Measurements from ENCODE around the gene SPEF1. TPM values are rescaled to one million over a fixed set of nuclear protein-coding genes. Genes with fewer than 3 reads are reported as not detected.

The SPEF1 gene
- total and polyA plus RNA-seq, 4 donors, result 2.8 to 11.4 (median 9.1) TPM

DNA sequence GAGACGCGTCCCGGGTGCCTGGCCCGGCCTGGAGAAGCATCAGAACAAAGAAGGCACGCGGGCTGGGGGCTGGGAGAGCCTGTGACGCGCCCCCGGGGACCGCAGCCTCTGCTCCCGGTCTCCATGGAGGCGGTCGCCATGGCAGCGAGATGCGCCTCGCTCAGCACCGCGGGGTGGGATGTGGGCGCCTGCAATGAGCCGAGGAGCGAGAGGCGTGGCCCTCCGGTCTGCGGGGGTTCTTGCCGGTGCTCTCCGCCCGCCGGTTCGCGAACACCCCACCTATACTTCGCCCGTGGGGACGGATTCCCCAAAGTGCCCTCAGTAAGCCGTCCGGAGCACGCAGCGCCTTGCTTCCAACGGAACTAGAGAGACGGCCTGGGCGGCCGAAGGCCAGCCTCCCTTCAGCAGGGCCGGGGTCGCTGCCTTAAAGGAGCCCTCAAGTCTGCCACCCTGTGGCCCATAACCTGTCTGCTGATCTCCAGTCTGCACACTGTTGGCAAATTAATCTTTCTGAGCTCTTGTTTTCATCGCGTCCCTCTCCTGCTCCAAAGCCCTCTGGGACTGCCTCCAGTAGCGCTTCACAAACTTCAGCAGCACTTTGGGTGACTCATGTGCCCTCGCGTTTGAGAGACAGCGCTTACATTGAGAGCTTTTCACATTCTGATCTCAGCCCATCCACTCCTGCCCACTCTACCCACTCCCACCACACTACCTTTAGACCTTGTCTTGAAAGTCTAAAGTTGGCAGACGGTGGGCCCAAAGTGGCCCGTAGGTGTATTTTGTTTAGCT is 12.7 kb downstream of the SPEF1 start:
- no peaks in the 10 kb centered on the region for H3K27me3 ChIP-seq (ENCODE audit: control insufficient read depth, insufficient read depth, low read length)
- WGBS (ENCODE audit: insufficient coverage), result under 1% methylated on average over 49 of the region's 51 CpGs
- H3K27ac ChIP-seq (ENCODE audit: low read depth, low read length), result peak overlapping the region; percentile 92

DNA sequence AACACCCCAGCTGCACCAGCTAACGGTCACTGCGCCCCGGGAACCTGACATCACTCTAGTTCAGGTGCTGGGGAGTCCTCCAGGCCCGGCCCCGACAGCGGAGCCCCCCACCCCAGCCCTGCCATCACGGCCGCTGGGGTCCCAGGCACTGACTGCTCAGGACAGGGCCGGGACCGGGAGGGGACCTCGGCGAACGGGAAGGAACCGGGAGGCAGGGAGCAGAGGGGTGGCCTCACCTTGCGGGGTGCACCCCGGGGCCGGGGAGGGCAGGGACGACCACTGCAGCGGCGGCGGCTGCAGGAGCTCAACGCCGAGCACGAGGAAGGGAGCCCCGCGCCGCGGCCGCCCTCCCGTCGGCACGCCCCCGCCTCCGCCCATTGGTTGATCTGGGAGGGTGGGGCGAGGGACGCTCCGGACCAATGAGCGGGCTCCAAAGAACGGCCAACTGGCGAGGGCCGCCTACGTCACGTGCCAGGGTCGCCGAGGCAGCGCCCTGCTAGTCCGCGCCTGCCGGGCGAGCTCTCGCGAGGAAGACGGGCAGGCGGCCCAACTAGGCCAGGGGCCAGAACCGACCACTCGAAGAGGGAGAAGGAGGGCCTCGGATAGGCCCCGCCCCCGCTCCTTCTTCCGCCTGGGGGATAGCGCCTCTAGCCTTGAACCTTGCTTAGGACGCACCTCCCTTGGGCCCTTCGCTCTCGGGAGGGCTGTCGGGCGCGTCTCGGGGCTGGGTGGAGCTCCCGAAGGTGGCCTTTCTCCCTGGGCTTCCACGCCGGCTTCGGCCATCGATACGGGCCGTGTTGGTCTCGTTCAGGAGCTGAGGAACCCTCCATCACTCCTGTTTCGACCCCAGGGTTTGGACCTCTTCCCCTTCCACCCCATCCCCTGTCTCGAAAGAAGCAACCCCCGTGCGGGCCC is 13.6 kb downstream of the SPEF1 start, which contains the start of gene ADISSP:
Gene ADISSP (minus strand): TSS at position 327 of the 915 bp plus-strand sequence. CDS start 7,653 bp downstream, outside the sequence.
- Histone ChIP-seq H3K27me3 (ENCODE audit: control insufficient read depth, insufficient read depth, low read length) (no peaks in the 10 kb centered on the region), H3K4me1 (ENCODE audit: control insufficient read depth, insufficient read depth, low read length) (peaks cover 54% of the 10 kb centered on the region), H3K36me3 (ENCODE audit: control insufficient read depth, insufficient read depth, low read length) (peaks cover 9% of the 10 kb centered on the region), H3K27ac (ENCODE audit: low read depth, low read length) (peak within 1 kb of the TSS; percentile 92), H3K4me3 (ENCODE audit: low read depth, low read length) (peak within 1 kb of the TSS; percentile 63), H3K9me3 (ENCODE audit: control insufficient read depth, insufficient read depth, low read length) (no peaks in the 10 kb centered on the region)
- under 1% methylated on average over 79 of the region's 80 CpGs for WGBS (ENCODE audit: insufficient coverage)
- peak; percentile 97 to 99 (median 98) for DNase-seq (ENCODE audit: low read depth in 4 of 6, low spot score in 6 of 6)

More for the DNA sequence above, 12.7 kb downstream of the SPEF1 start:
- Histone ChIP-seq H3K9me3 (ENCODE audit: control insufficient read depth, insufficient read depth, low read length) (no peaks in the 10 kb centered on the region), H3K4me3 (ENCODE audit: low read depth, low read length) (peak overlapping the region; percentile 63), H3K4me1 (ENCODE audit: control insufficient read depth, insufficient read depth, low read length) (peaks cover 54% of the 10 kb centered on the region), H3K36me3 (ENCODE audit: control insufficient read depth, insufficient read depth, low read length) (peaks cover 9% of the 10 kb centered on the region)
- DNase-seq (ENCODE audit: low read depth in 4 of 6, low spot score in 6 of 6), result peak; percentile 72 to 95 (median 80)

DNA sequence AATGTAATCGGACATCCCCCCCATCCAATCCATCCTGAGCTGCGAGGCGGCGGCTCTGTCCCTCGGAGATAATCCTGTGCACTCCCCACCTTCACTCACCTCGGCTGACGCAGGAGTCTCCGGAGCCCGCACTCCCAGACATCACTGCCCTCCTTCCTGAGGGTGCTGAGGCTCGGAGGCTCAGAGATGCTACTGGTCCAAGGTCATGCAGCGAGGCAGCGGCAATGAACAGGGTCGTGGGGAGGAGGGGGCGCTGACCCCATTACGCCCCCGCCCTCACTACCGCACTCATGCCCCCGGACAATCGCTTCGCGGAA is 14.2 kb downstream of the SPEF1 start:
- H3K36me3 ChIP-seq (ENCODE audit: control insufficient read depth, insufficient read depth, low read length), result peaks cover 9% of the 10 kb centered on the region
- H3K27me3 ChIP-seq (ENCODE audit: control insufficient read depth, insufficient read depth, low read length), result no peaks in the 10 kb centered on the region
- no peak overlapping the region for H3K27ac ChIP-seq (ENCODE audit: low read depth, low read length)
- H3K9me3 ChIP-seq (ENCODE audit: control insufficient read depth, insufficient read depth, low read length), result no peaks in the 10 kb centered on the region
- peaks cover 54% of the 10 kb centered on the region for H3K4me1 ChIP-seq (ENCODE audit: control insufficient read depth, insufficient read depth, low read length)
- peak overlapping the region; percentile 63 for H3K4me3 ChIP-seq (ENCODE audit: low read depth, low read length)
- WGBS (ENCODE audit: insufficient coverage), result under 1% methylated on average over 12 of the region's 21 CpGs
- no peak for DNase-seq (ENCODE audit: low read depth in 4 of 6, low spot score in 6 of 6)

DNA sequence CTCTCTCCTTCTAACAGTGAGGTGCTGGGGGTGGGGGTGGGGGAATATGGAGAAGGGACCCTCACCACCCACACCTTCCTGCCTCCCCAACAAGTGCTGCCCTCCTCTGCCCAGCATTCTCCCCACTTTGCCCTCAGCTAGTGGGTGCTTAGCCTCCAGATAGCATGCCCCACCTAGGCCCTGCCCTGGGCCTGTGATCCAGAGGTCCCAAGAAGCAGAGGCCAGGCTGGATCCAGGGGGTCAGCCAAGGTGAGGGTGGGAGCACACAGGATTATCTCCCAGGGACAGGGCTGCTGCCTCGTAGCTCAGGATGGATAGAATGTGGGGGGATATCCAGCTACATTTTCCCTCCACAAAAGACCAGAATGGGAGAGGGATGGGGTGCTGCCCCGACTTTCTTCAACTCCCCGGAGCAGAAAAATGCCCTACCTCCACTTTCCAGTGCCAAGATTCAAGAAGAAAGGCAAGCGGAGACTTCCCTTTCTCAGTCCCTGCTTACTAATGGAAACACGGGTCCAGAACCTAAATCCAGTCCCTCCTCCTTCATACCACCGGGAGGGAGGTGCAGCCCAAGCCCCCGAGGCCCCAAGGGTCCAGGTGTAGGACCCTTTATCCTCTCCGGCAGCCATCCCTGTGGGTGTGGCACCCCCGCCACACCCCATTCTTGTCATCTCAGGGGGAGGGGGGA is 14.7 kb downstream of the SPEF1 start:
- Histone ChIP-seq H3K4me1 (ENCODE audit: control insufficient read depth, insufficient read depth, low read length) (peaks cover 54% of the 10 kb centered on the region), H3K27me3 (ENCODE audit: control insufficient read depth, insufficient read depth, low read length) (no peaks in the 10 kb centered on the region), H3K4me3 (ENCODE audit: low read depth, low read length) (peak overlapping the region; percentile 63), H3K36me3 (ENCODE audit: control insufficient read depth, insufficient read depth, low read length) (peaks cover 9% of the 10 kb centered on the region), H3K9me3 (ENCODE audit: control insufficient read depth, insufficient read depth, low read length) (no peaks in the 10 kb centered on the region), H3K27ac (ENCODE audit: low read depth, low read length) (no peak overlapping the region)
- WGBS (ENCODE audit: insufficient coverage), result 0% methylated on average over 2 of the region's 9 CpGs
- no peak for DNase-seq (ENCODE audit: low read depth in 4 of 6, low spot score in 6 of 6)

DNA sequence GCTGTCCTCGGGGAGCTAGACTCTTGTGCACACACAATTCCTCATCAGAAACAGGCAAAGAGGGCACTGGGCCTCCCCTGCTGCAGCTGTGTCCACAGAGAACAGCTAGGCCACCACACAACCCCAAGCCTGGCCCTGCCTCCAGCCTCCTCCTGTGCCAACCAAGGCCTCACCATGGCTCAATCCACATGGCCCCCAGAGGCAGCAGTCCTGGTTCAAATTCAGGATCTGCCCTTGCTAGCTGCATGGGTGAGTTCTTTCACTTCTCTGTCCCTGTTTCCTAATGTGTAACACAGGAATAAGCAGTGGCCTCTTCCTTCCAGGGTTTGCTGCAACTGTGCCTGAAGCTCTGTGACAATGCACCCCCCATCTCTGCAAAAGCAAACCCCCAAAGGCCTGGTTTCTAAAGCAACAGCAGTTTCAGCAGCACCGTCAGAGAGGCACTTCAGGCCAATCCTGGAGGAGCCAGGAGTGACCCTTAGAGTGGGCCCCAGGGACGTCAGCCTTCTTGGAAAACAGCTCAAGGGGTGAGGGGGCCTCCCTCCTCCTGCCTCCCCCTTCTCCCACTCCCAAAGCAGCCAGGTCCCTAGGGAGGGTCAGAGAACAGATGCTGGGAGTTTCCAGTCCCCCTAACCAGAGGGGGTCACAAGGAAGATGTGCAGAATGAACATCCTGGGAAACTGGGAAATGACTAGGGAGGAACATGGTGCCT is 15.9 kb downstream of the SPEF1 start:
- no peaks in the 10 kb centered on the region for H3K9me3 ChIP-seq (ENCODE audit: control insufficient read depth, insufficient read depth, low read length)
- WGBS (ENCODE audit: insufficient coverage), result 57% methylated on average over 2 of the region's 3 CpGs
- H3K4me3 ChIP-seq (ENCODE audit: low read depth, low read length), result no peak overlapping the region
- peaks cover 58% of the 10 kb centered on the region for H3K4me1 ChIP-seq (ENCODE audit: control insufficient read depth, insufficient read depth, low read length)
- no peak for DNase-seq (ENCODE audit: low read depth in 4 of 6, low spot score in 6 of 6)
- no peak overlapping the region for H3K27ac ChIP-seq (ENCODE audit: low read depth, low read length)
- H3K36me3 ChIP-seq (ENCODE audit: control insufficient read depth, insufficient read depth, low read length), result peaks cover 14% of the 10 kb centered on the region
- no peaks in the 10 kb centered on the region for H3K27me3 ChIP-seq (ENCODE audit: control insufficient read depth, insufficient read depth, low read length)

DNA sequence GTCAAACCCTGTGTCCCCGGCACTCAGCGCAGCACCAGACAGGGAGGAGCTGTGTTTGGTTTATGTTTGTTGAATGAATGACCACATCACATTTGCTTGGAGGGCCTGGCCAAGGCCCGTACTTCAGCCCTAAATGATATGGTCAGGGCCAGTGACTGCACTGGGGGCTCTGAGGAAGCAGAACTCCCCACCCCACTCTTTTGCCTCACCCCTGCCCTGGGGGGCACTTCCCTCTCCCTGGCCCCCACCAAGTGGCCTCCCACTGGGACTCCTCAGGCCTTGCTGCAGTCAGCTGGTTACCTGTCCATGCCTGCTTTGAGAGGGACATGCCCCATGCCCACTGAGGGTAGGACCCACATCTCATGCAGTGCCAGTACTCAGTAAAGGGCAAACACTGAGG is 16.6 kb downstream of the SPEF1 start:
- DNase-seq (ENCODE audit: low read depth in 4 of 6, low spot score in 6 of 6), result no peak
- peaks cover 21% of the 10 kb centered on the region for H3K36me3 ChIP-seq (ENCODE audit: control insufficient read depth, insufficient read depth, low read length)
- H3K4me3 ChIP-seq (ENCODE audit: low read depth, low read length), result no peak overlapping the region
- H3K9me3 ChIP-seq (ENCODE audit: control insufficient read depth, insufficient read depth, low read length), result no peaks in the 10 kb centered on the region
- H3K27me3 ChIP-seq (ENCODE audit: control insufficient read depth, insufficient read depth, low read length), result no peaks in the 10 kb centered on the region
- peaks cover 65% of the 10 kb centered on the region for H3K4me1 ChIP-seq (ENCODE audit: control insufficient read depth, insufficient read depth, low read length)
- no peak overlapping the region for H3K27ac ChIP-seq (ENCODE audit: low read depth, low read length)
- WGBS (ENCODE audit: insufficient coverage), result 94% methylated on average over 3 of the region's 3 CpGs

DNA sequence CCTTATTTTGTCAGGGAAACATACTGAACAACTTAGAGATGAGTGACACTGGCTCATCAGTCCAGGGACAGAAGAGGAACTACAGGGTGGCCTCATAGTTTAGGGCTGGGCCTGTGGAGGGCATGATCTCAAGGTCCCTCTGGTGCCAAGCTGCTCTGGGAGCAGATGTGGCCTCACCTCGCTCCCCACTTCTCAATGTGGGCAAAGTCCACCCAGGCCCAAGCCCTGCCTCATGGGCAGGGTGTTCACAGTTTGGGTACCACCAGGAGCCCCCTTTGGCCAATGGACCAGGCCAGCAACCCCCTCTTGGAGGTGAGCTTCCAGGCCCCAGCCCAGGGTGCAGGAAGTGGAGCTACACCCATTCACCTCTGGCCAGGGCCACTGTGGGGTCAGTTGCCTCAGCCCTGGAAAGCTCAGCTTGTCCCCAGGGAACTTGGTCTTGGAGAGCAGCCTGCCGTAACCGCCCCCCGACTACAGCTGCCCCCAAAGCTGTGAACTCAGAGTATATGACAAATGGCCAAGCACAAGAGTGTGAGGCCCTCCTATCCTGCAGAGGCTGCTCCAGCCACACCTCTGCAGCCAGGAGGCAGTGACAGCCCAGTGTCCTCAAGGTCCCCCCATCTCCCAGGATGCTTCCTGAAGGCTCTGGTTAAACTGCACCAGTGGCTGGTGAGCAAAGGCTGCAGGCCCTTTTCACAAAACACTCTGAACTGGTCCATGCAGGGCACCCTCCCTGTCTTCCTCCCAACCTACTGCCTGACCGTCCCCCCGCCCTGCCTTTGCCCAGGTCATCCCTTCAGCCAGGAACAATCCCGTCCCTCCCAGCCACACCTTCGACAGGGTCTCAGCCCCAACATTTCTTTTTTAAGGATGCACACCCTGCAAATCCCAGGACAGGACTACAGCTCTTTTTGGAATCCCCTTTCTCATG is 17.3 kb downstream of the SPEF1 start:
- Histone ChIP-seq H3K27me3 (ENCODE audit: control insufficient read depth, insufficient read depth, low read length) (no peaks in the 10 kb centered on the region), H3K9me3 (ENCODE audit: control insufficient read depth, insufficient read depth, low read length) (no peaks in the 10 kb centered on the region), H3K36me3 (ENCODE audit: control insufficient read depth, insufficient read depth, low read length) (peaks cover 28% of the 10 kb centered on the region), H3K4me1 (ENCODE audit: control insufficient read depth, insufficient read depth, low read length) (peaks cover 61% of the 10 kb centered on the region), H3K27ac (ENCODE audit: low read depth, low read length) (no peak overlapping the region), H3K4me3 (ENCODE audit: low read depth, low read length) (no peak overlapping the region)
- DNase-seq (ENCODE audit: low read depth in 4 of 6, low spot score in 6 of 6), result no peak
- 95% methylated on average over 7 of the region's 8 CpGs for WGBS (ENCODE audit: insufficient coverage)

DNA sequence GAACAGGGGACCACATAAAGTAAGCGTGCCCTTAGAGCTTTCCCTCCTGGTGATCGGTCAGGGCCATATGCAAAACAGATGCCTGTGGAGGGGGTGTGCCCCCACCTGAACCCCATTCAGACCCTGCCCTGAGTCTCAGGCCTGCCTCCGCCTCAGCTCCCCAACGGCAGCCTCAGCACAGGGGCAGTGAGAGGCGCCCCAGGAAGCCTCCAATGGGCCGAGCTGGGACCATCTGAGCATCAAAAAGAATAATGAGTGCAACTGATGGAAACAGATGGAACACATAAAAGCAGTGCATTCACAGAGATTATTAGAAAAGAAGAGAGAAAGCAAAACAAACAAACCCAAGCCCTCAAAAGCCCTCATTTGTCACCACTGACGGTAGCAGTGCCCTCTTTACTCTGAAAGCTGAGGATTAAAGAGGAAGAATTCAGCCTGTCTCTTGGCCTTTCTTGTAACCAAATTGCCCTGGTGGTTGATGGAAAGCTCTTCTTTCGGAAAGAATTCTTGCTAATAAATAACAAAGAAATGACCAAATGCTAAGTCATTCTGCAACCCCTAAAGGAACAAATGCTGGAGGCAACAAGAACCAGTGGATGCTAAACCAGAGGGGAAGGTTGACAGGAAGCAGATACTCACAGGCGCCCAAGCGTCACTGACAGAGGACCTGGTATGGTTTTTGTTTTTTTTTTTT is 20.4 kb downstream of the SPEF1 start:
- no peak overlapping the region for H3K4me3 ChIP-seq (ENCODE audit: low read depth, low read length)
- DNase-seq (ENCODE audit: low read depth in 4 of 6, low spot score in 6 of 6), result peak in 1 of 6 donors; percentile 27
- H3K27ac ChIP-seq (ENCODE audit: low read depth, low read length), result no peak overlapping the region
- peaks cover 50% of the 10 kb centered on the region for H3K36me3 ChIP-seq (ENCODE audit: control insufficient read depth, insufficient read depth, low read length)
- no peaks in the 10 kb centered on the region for H3K27me3 ChIP-seq (ENCODE audit: control insufficient read depth, insufficient read depth, low read length)
- no peaks in the 10 kb centered on the region for H3K9me3 ChIP-seq (ENCODE audit: control insufficient read depth, insufficient read depth, low read length)
- WGBS (ENCODE audit: insufficient coverage), result 38% methylated on average over 8 of the region's 10 CpGs
- H3K4me1 ChIP-seq (ENCODE audit: control insufficient read depth, insufficient read depth, low read length), result peaks cover 39% of the 10 kb centered on the region

All from spinal cord (tissue), 10 donors.